WTC11 (cell line): ENCODE results near the gene MRPL34. TPM values are rescaled to one million over a fixed set of nuclear protein-coding genes. Genes with fewer than 3 reads are reported as not detected.
A peak's percentile ranks its signal among the peaks of the same experiment; 100 is the strongest.

Experiments
- ATAC-seq: fragments of 200-7000 bp; cut with Tn5 transposase; 2 replicates; pipeline ENCODE4 v1.10.0; 2021; ENCODE audit warnings: mild to moderate bottlenecking, moderate library complexity
- CTCF ChIA-PET: fragments of 300-600 bp; sonication (Branson Sonifier 250); formaldehyde crosslinking; loops from one replicate; lab custom pipeline; 2021; ENCODE audit warnings: antibody characterized with exemption; lab: Charles Lee
- POLR2A ChIA-PET: fragments of 350-600 bp; sonication (Branson Sonifier 250); formaldehyde crosslinking; loops from one replicate; lab custom pipeline; 2021; ENCODE audit warnings: antibody characterized with exemption; lab: Charles Lee
- DNase-seq: peaks from one replicate; pipeline ENCODE4 v3.0.0; 2021; ENCODE audit warnings: low spot score
- H3K27ac Mint-ChIP-seq: 2 replicates; pipeline ENCODE4 v1.8.0; 2021; ENCODE audit warnings: mixed read lengths
- H3K27me3 Mint-ChIP-seq: 2 replicates; pipeline ENCODE4 v1.8.0; 2021; ENCODE audit warnings: low read depth, mild to moderate bottlenecking, moderate library complexity, mixed read lengths
- H3K36me3 Mint-ChIP-seq: 2 replicates; pipeline ENCODE4 v1.8.0; 2021; ENCODE audit warnings: mixed read lengths
- H3K4me1 Mint-ChIP-seq: 2 replicates; pipeline ENCODE4 v1.8.0; 2022; ENCODE audit warnings: mixed read lengths
- H3K4me3 Mint-ChIP-seq: 2 replicates; pipeline ENCODE4 v1.8.0; 2021; ENCODE audit warnings: mild to moderate bottlenecking, moderate library complexity, mixed read lengths
- H3K9me3 Mint-ChIP-seq: 2 replicates; pipeline ENCODE4 v1.8.0; 2021; ENCODE audit warnings: mixed read lengths
- ATF1 ChIP-seq: sonication (generic); formaldehyde crosslinking; IDR thresholded peaks from 2 replicates; pipeline ENCODE4 v1.8.1; 2023; ENCODE audit warnings: mild to moderate bottlenecking, moderate library complexity, missing genetic modification reagents
- CBFB ChIP-seq: sonication (generic); formaldehyde crosslinking; IDR thresholded peaks from 2 replicates; pipeline ENCODE4 v1.8.1; 2022; ENCODE audit warnings: mild to moderate bottlenecking, low read depth, missing genetic modification reagents
- E2F4 ChIP-seq: sonication (generic); formaldehyde crosslinking; IDR thresholded peaks from 2 replicates; pipeline ENCODE4 v1.8.1; 2022; ENCODE audit warnings: low read depth, mild to moderate bottlenecking, moderate library complexity, missing genetic modification reagents, borderline replicate concordance
- E2F5 ChIP-seq: sonication (generic); formaldehyde crosslinking; IDR thresholded peaks from 2 replicates; pipeline ENCODE4 v1.8.1; 2022; ENCODE audit warnings: mild to moderate bottlenecking, moderate library complexity, missing genetic modification reagents
- ELF4 ChIP-seq: sonication (generic); formaldehyde crosslinking; IDR thresholded peaks from 2 replicates; pipeline ENCODE4 v1.8.1; 2022; ENCODE audit warnings: low read depth, mild to moderate bottlenecking, moderate library complexity, missing genetic modification reagents
- EMX1 ChIP-seq: fragments of 250-450 bp; sonication (Bioruptor Pico); IDR thresholded peaks from 2 replicates; pipeline ENCODE4 v1.8.0; 2021; ENCODE audit warnings: mild to moderate bottlenecking
- FOXK1 ChIP-seq: sonication (generic); formaldehyde crosslinking; IDR thresholded peaks from 2 replicates; pipeline ENCODE4 v1.8.0; 2022; ENCODE audit warnings: mild to moderate bottlenecking, moderate library complexity, missing genetic modification reagents
- FOXP4 ChIP-seq: sonication (generic); formaldehyde crosslinking; IDR thresholded peaks from 2 replicates; pipeline ENCODE4 v1.8.0; 2022; ENCODE audit warnings: mild to moderate bottlenecking, missing genetic modification reagents
- HMGA2 ChIP-seq: fragments of 250-450 bp; sonication (Bioruptor Pico); IDR thresholded peaks from 2 replicates; pipeline ENCODE4 v1.4.0; 2021; ENCODE audit warnings: mild to moderate bottlenecking, moderate library complexity
- HMGXB4 ChIP-seq: sonication (generic); formaldehyde crosslinking; IDR thresholded peaks from 2 replicates; pipeline ENCODE4 v1.8.1; 2023; ENCODE audit warnings: mild to moderate bottlenecking, moderate library complexity, missing genetic modification reagents
- JAZF1 ChIP-seq: fragments of 250-450 bp; sonication (Bioruptor Pico); IDR thresholded peaks from 2 replicates; pipeline ENCODE4 v1.9.0; 2021; ENCODE audit warnings: moderate library complexity, mild to moderate bottlenecking, inconsistent platforms
- JUN ChIP-seq: sonication (generic); formaldehyde crosslinking; IDR thresholded peaks from 2 replicates; pipeline ENCODE4 v1.8.0; 2023; ENCODE audit warnings: mild to moderate bottlenecking, missing genetic modification reagents
- MXD4 ChIP-seq: fragments of 250-450 bp; sonication (Bioruptor Pico); IDR thresholded peaks from 2 replicates; pipeline ENCODE4 v1.8.0; 2021; ENCODE audit warnings: mild to moderate bottlenecking, moderate library complexity, borderline replicate concordance
- NFYB ChIP-seq: sonication (generic); formaldehyde crosslinking; conservative IDR thresholded peaks from 2 replicates; pipeline ENCODE4 v1.8.0; 2022; ENCODE audit warnings: low read depth, missing genetic modification reagents
- RELA ChIP-seq: sonication (generic); formaldehyde crosslinking; IDR thresholded peaks from 2 replicates; pipeline ENCODE4 v1.8.1; 2022; ENCODE audit warnings: missing genetic modification reagents, mild to moderate bottlenecking, borderline replicate concordance
- RORB ChIP-seq: fragments of 250-450 bp; sonication (Bioruptor Pico); IDR thresholded peaks from 2 replicates; pipeline ENCODE4 v1.9.0; 2021; ENCODE audit warnings: mild to moderate bottlenecking
- SOX15 ChIP-seq: fragments of 250-450 bp; sonication (Bioruptor Pico); IDR thresholded peaks from 2 replicates; pipeline ENCODE4 v1.9.0; 2021; ENCODE audit warnings: mild to moderate bottlenecking
- TCF7 ChIP-seq: sonication (generic); formaldehyde crosslinking; IDR thresholded peaks from 2 replicates; pipeline ENCODE4 v1.8.0; 2022; ENCODE audit warnings: mild to moderate bottlenecking, low read depth, missing genetic modification reagents, moderate library complexity
- ZNF425 ChIP-seq: fragments of 250-450 bp; sonication (Bioruptor Pico); conservative IDR thresholded peaks from 2 replicates; pipeline ENCODE4 v1.9.0; 2021; ENCODE audit warnings: mild to moderate bottlenecking
- ZSCAN18 ChIP-seq: fragments of 250-450 bp; sonication (Bioruptor Pico); IDR thresholded peaks from 2 replicates; pipeline ENCODE4 v2.1.2; 2022; ENCODE audit warnings: mild to moderate bottlenecking, moderate library complexity
- total RNA-seq: library from RNA; stranded (reverse); gene quantifications from 3 replicates; pipeline ENCODE4 v1.2.3, GENCODE V29; 2021

MRPL34 gene
- total RNA-seq, 1 experiment from 2014 or later: 130 TPM

GRCh38 chr19:17324357-17325114, 18.9 kb downstream of the MRPL34 start (continued):
- no peak for TF ChIP-seq ZSCAN18 (CRISPR knock-in tag)

- Mint-ChIP-seq H3K4me3 (no peak overlapping the region), H3K27me3 (peaks cover 2% of the 10 kb centered on the region; the same call in 1 of the 2 replicates), H3K4me1 (peaks cover 16% of the 10 kb centered on the region), H3K9me3 (no peaks in the 10 kb centered on the region), H3K36me3 (peaks cover 15% of the 10 kb centered on the region), H3K27ac (no peak overlapping the region)
- ATAC-seq (no peak), DNase-seq (no peak)
- TF ChIP-seq RORB (CRISPR knock-in tag): no peak
- TF ChIP-seq HMGXB4: no peak
- TF ChIP-seq ELF4: no peak
- TF ChIP-seq E2F4 (CRISPR knock-in tag): no peak
- TF ChIP-seq NFYB: no peak
- TF ChIP-seq FOXP4 (CRISPR knock-in tag): no peak
- POLR2A ChIA-PET: no interaction called here
- CTCF ChIA-PET: interaction anchor here (1.0 kb wide), 1 partner anchor 67 kb away, joined by 3 read pairs; no protein-coding TSS in a partner anchor
Observed at GRCh38 chr19:17325133-17325532, 19.5 kb downstream of the MRPL34 start.

- POLR2A ChIA-PET: interaction anchor here (0.6 to 1.4 kb wide), 2 partner anchors 17 to 97 kb away, joined by 3 to 5 read pairs; partner anchors contain the start of gene DDA1
- peaks cover 6% of the 10 kb centered on the region for H3K36me3 Mint-ChIP-seq
- no peak for TF ChIP-seq JAZF1
- no peak for TF ChIP-seq ZSCAN18 (CRISPR knock-in tag)
- no peak for TF ChIP-seq TCF7
- no peak for TF ChIP-seq ZNF425 (CRISPR knock-in tag)
- no peak for TF ChIP-seq MXD4 (CRISPR knock-in tag)
- no peak for TF ChIP-seq E2F5 (CRISPR knock-in tag)
- TF ChIP-seq FOXK1 (CRISPR knock-in tag): no peak
- no peak for TF ChIP-seq HMGA2
- no peak for TF ChIP-seq SOX15 (CRISPR knock-in tag)
- TF ChIP-seq ATF1: no peak
- TF ChIP-seq RELA (CRISPR knock-in tag): no peak
- TF ChIP-seq NFYB: no peak
- TF ChIP-seq ELF4: no peak
- no peak for TF ChIP-seq EMX1
- TF ChIP-seq CBFB (CRISPR knock-in tag): no peak
- TF ChIP-seq JUN (CRISPR knock-in tag): no peak
Observed at GRCh38 chr19:17325881-17326594, 20.4 kb downstream of the MRPL34 start.

More at GRCh38 chr19:17325881-17326594, 20.4 kb downstream of the MRPL34 start:
- Mint-ChIP-seq H3K4me1 (peaks cover 16% of the 10 kb centered on the region), H3K9me3 (no peaks in the 10 kb centered on the region), H3K27ac (no peak overlapping the region), H3K27me3 (peaks cover 2% of the 10 kb centered on the region; the same call in 1 of the 2 replicates), H3K4me3 (peak overlapping the region; percentile 43; the same call in 1 of the 2 replicates)
- ATAC-seq (no peak), DNase-seq (no peak)
- CTCF ChIA-PET: interaction anchor here (0.9 to 3.5 kb wide), 11 partner anchors 10 to 111 kb away, joined by 3 to 35 read pairs (median 9); partner anchors contain the start of genes ANKLE1, DDA1, MRPL34 and USE1
